GM10266 (cell line): ENCODE measurements around the gene FAM184A.
A peak's percentile ranks its signal among the peaks of the same experiment; 100 is the strongest.

Experiments
- DNase-seq: peaks from one replicate; pipeline ENCODE4 v3.0.0; 2012; ENCODE audit errors: extremely low spot score
- CTCF ChIP-seq: IDR thresholded peaks from 2 replicates; pipeline ENCODE4 v1.5.1; 2012; ENCODE audit warnings: mild to moderate bottlenecking, low read depth; ENCODE audit not compliant: control insufficient read depth, insufficient read depth; ENCODE audit errors: missing control alignments

Gene FAM184A

GRCh38 chr6:119078376-119079282, at the start of gene FAM184A:
Gene FAM184A, minus strand, starts transcription at chr6:119078664. Its CDS starts 365 bp downstream, at chr6:119078299.
- DNase-seq = peak; percentile 67
- peak; percentile 28 for TF ChIP-seq CTCF

- no peak for DNase-seq
- no peak for TF ChIP-seq CTCF
Observed at GRCh38 chr6:119127627-119128026, 49.2 kb upstream of the FAM184A start.

GRCh38 chr6:119126826-119127225, 48.4 kb upstream of the FAM184A start:
- no peak for DNase-seq
- TF ChIP-seq CTCF = no peak

GRCh38 chr6:119126140-119126539, 47.7 kb upstream of the FAM184A start:
- no peak for DNase-seq
- no peak for TF ChIP-seq CTCF

- DNase-seq = no peak
- no peak for TF ChIP-seq CTCF
Observed at GRCh38 chr6:119125576-119125975, 47.1 kb upstream of the FAM184A start.

- no peak for DNase-seq
- TF ChIP-seq CTCF = no peak
Observed at GRCh38 chr6:119124079-119124824, 45.8 kb upstream of the FAM184A start.

- no peak for DNase-seq
- no peak for TF ChIP-seq CTCF
Observed at GRCh38 chr6:119122336-119122735, 43.9 kb upstream of the FAM184A start.
